Nephron (organoid): ENCODE results near the gene ACSL5.
A peak's percentile ranks its signal among the peaks of the same experiment; 100 is the strongest.

Experiments
- H3K27ac Mint-ChIP-seq, 3 experiments: 2 replicates each; pipeline ENCODE4 v1.8.0; 2020; ENCODE audit warnings: mixed read lengths in 3 of 3, mild to moderate bottlenecking in 2 of 3, moderate library complexity in 1 of 3
- H3K27me3 Mint-ChIP-seq: 2 replicates; pipeline ENCODE4 v1.8.0; 2021; ENCODE audit warnings: low read depth, mild to moderate bottlenecking, moderate library complexity, mixed read lengths
- H3K36me3 Mint-ChIP-seq: 2 replicates; pipeline ENCODE4 v1.8.0; 2020; ENCODE audit warnings: low read depth, mixed read lengths
- H3K4me1 Mint-ChIP-seq: 2 replicates; pipeline ENCODE4 v1.8.0; 2020; ENCODE audit warnings: mixed read lengths
- H3K4me3 Mint-ChIP-seq, 3 experiments: 2 replicates each; pipeline ENCODE4 v1.8.0; 2020; ENCODE audit warnings: mild to moderate bottlenecking in 3 of 3, mixed read lengths in 3 of 3, moderate library complexity in 2 of 3
- H3K9me3 Mint-ChIP-seq: 2 replicates; pipeline ENCODE4 v1.8.0; 2020; ENCODE audit warnings: mixed read lengths
- CTCF ChIP-seq, 3 experiments: fragments of 200-600 bp; sonication (generic); IDR thresholded peaks; one replicate each; pipeline ENCODE4 v1.5.0; 2021; ENCODE audit warnings: antibody characterized with exemption in 3 of 3; ENCODE audit not compliant: unreplicated experiment in 3 of 3

Gene ACSL5

GRCh38 chr10:112361951-112362751 is 11.8 kb upstream of the ACSL5 start:
- no peaks in the 10 kb centered on the region for H3K9me3 Mint-ChIP-seq
- no peak overlapping the region for H3K4me3 Mint-ChIP-seq
- peaks cover 6% of the 10 kb centered on the region for H3K27me3 Mint-ChIP-seq

GRCh38 chr10:112362833-112363232 is 11.1 kb upstream of the ACSL5 start:
- Mint-ChIP-seq H3K27me3 (peaks cover 9% of the 10 kb centered on the region), H3K27ac (no peak overlapping the region), H3K36me3 (no peaks in the 10 kb centered on the region), H3K9me3 (no peaks in the 10 kb centered on the region), H3K4me1 (peaks cover 12% of the 10 kb centered on the region), H3K4me3 (no peak overlapping the region)
- no peak for TF ChIP-seq CTCF (IDR thresholded peaks at IDR 0.05; ENCODE audit: unreplicated experiment in 3 of 3)

More at GRCh38 chr10:112361951-112362751, 11.8 kb upstream of the ACSL5 start:
- Mint-ChIP-seq H3K36me3 (no peaks in the 10 kb centered on the region), H3K27ac (peak overlapping the region in 1 of 3 experiments; percentile 40), H3K4me1 (peaks cover 12% of the 10 kb centered on the region)
- TF ChIP-seq CTCF (IDR thresholded peaks at IDR 0.05; ENCODE audit: unreplicated experiment in 3 of 3), result no peak

DNA sequence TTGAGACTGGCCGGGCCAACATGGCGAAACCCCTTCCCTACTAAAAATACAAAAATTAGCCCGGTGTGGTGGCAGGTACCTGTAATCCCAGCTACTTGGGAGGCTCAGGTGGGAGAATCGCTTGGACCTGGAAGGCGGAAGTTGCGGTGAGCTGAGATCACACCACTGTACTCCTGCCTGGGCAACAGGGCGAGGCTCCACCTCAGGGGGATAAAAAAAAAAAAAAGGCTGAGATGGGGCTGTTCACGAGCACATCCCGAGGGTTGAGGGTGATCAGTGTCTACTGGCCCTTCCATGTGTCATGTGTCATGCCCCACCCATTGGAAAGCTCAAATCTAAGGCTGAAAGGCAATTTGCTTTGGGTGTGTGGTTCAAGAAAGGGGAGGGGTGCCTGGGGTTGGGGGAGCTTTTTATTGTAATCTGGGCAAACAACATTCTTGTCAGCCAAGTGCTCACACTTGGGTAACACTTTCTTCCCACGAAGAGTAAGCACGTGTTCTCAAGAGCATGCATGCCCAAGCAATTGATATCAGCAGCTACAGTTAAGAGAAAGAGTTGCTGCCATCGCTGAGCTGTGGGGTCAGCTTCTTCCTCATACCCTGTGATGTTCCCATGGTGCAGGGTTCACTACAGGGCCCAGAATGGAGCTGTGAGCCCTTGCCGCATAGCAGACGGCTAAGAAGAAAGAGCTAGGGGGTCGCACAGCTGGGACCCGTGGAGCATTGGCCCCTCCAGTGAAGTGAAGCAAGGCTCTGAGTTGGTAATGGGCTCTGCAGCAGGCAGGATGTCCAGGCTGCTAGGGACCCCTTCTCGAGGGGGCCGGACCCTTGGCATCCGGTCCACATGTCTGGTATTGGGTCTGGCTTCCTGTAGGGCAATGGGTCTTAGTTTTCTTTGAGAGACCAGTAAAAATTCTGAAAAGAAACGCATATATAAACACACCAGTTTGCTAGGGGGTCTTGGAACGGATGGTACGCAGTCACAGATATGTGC is 9.9 kb upstream of the ACSL5 start:
- peaks cover 12% of the 10 kb centered on the region for H3K4me1 Mint-ChIP-seq
- TF ChIP-seq CTCF (IDR thresholded peaks at IDR 0.05; ENCODE audit: unreplicated experiment in 3 of 3), result no peak
- no peaks in the 10 kb centered on the region for H3K36me3 Mint-ChIP-seq
- no peak overlapping the region for H3K27ac Mint-ChIP-seq
- H3K27me3 Mint-ChIP-seq, result peaks cover 9% of the 10 kb centered on the region
- H3K9me3 Mint-ChIP-seq, result no peaks in the 10 kb centered on the region
- H3K4me3 Mint-ChIP-seq, result no peak overlapping the region

- TF ChIP-seq CTCF (IDR thresholded peaks at IDR 0.05; ENCODE audit: unreplicated experiment in 3 of 3), result no peak
- Mint-ChIP-seq H3K27ac (no peak overlapping the region), H3K4me1 (peaks cover 12% of the 10 kb centered on the region), H3K4me3 (no peak overlapping the region), H3K27me3 (peaks cover 9% of the 10 kb centered on the region), H3K9me3 (no peaks in the 10 kb centered on the region), H3K36me3 (no peaks in the 10 kb centered on the region)
These were observed 8.9 kb upstream of the ACSL5 start for GRCh38 chr10:112365014-112365432.

GRCh38 chr10:112365451-112365850 is 8.5 kb upstream of the ACSL5 start:
- TF ChIP-seq CTCF (IDR thresholded peaks at IDR 0.05; ENCODE audit: unreplicated experiment in 3 of 3), result no peak
- no peak overlapping the region for H3K27ac Mint-ChIP-seq
- H3K4me3 Mint-ChIP-seq, result no peak overlapping the region
- peaks cover 6% of the 10 kb centered on the region for H3K27me3 Mint-ChIP-seq
- peaks cover 12% of the 10 kb centered on the region for H3K4me1 Mint-ChIP-seq
- H3K9me3 Mint-ChIP-seq, result no peaks in the 10 kb centered on the region
- no peaks in the 10 kb centered on the region for H3K36me3 Mint-ChIP-seq
